ENCODE measurements around the gene XRCC5. TPM values are rescaled to one million over a fixed set of nuclear protein-coding genes. Genes with fewer than 3 reads are reported as not detected.
"Not testable (repeated sequence)": the region's sequence is repeated elsewhere in the genome, so short reads cannot be mapped to it uniquely, and the experiment has no call there.

Gene XRCC5
- total RNA-seq, 1 experiment from 2014 or later = 534 TPM

GRCh38 chr2:216206821-216207220, 97.7 kb downstream of the XRCC5 start:
- POLR2A ChIA-PET (ENCODE audit: low non-redundant PET) = no interaction called here
- peaks cover 72% of the 10 kb centered on the region for H3K36me3 ChIP-seq (ENCODE audit: insufficient read depth, low read length, poor library complexity, severe bottlenecking)
- no peak for TF ChIP-seq EZH2 (IDR thresholded peaks at IDR 0.05; ENCODE audit: borderline replicate concordance, low read depth, low read length, poor library complexity, severe bottlenecking)
- no peak for TF ChIP-seq CTCF (conservative IDR thresholded peaks at IDR 0.05; ENCODE audit: low read depth, low read length)
- CTCF ChIA-PET = no interaction called here
- no peak for DNase-seq (ENCODE audit: low spot score)
- no peaks in the 10 kb centered on the region for H3K27me3 ChIP-seq (replicated peaks; ENCODE audit: insufficient read depth, low read depth, low read length, poor library complexity)
- intact Hi-C loops (cut with micrococcal nuclease; ENCODE audit: unreplicated experiment) = no loop called here
- H3K27ac ChIP-seq (ENCODE audit: low read depth, low read length, poor library complexity, severe bottlenecking) = no peak overlapping the region
- no peak overlapping the region for H3K4me3 ChIP-seq (ENCODE audit: low read depth, low read length, poor library complexity, severe bottlenecking)
- H3K9me3 ChIP-seq (ENCODE audit: low read depth, low read length, poor library complexity, severe bottlenecking) = no peaks in the 10 kb centered on the region
- no TSS peak for BruUV-seq (replicated peaks)
- peaks cover 3% of the 10 kb centered on the region for H3K4me1 ChIP-seq (ENCODE audit: insufficient read depth, low read length, poor library complexity, severe bottlenecking)

- POLR2A ChIA-PET (ENCODE audit: low non-redundant PET); DNase-seq (ENCODE audit: low spot score); H3K4me1 ChIP-seq (ENCODE audit: insufficient read depth, low read length, poor library complexity, severe bottlenecking); H3K4me3 ChIP-seq (ENCODE audit: low read depth, low read length, poor library complexity, severe bottlenecking); BruUV-seq (replicated peaks); H3K27ac ChIP-seq (ENCODE audit: low read depth, low read length, poor library complexity, severe bottlenecking); CTCF ChIA-PET; intact Hi-C loops (cut with micrococcal nuclease; ENCODE audit: unreplicated experiment); H3K27me3 ChIP-seq (replicated peaks; ENCODE audit: insufficient read depth, low read depth, low read length, poor library complexity); H3K9me3 ChIP-seq (ENCODE audit: low read depth, low read length, poor library complexity, severe bottlenecking): not testable (repeated sequence)
- peaks cover 53% of the 10 kb centered on the region for H3K36me3 ChIP-seq (ENCODE audit: insufficient read depth, low read length, poor library complexity, severe bottlenecking)
Observed at GRCh38 chr2:216208661-216209060, 99.5 kb downstream of the XRCC5 start.

- no peaks in the 10 kb centered on the region for H3K9me3 ChIP-seq (ENCODE audit: low read depth, low read length, poor library complexity, severe bottlenecking)
- H3K36me3 ChIP-seq (ENCODE audit: insufficient read depth, low read length, poor library complexity, severe bottlenecking) = peaks cover 31% of the 10 kb centered on the region
- DNase-seq (ENCODE audit: low spot score) = no peak
- H3K27me3 ChIP-seq (replicated peaks; ENCODE audit: insufficient read depth, low read depth, low read length, poor library complexity) = no peaks in the 10 kb centered on the region
- H3K4me3 ChIP-seq (ENCODE audit: low read depth, low read length, poor library complexity, severe bottlenecking) = no peak overlapping the region
- ChIA-PET POLR2A (ENCODE audit: low non-redundant PET) (no interaction called here), CTCF (no interaction called here)
- no TSS peak for BruUV-seq (replicated peaks)
- no peak overlapping the region for H3K27ac ChIP-seq (ENCODE audit: low read depth, low read length, poor library complexity, severe bottlenecking)
- peaks cover 3% of the 10 kb centered on the region for H3K4me1 ChIP-seq (ENCODE audit: insufficient read depth, low read length, poor library complexity, severe bottlenecking)
- intact Hi-C loops (cut with micrococcal nuclease; ENCODE audit: unreplicated experiment) = no loop called here
- no peak for TF ChIP-seq EZH2 (IDR thresholded peaks at IDR 0.05; ENCODE audit: borderline replicate concordance, low read depth, low read length, poor library complexity, severe bottlenecking)
- no peak for TF ChIP-seq CTCF (conservative IDR thresholded peaks at IDR 0.05; ENCODE audit: low read depth, low read length)
Observed at GRCh38 chr2:216210701-216211540, 101.8 kb downstream of the XRCC5 start.
